ENCODE results near the gene WDR31.
"Not testable (repeated sequence)": the region's sequence is repeated elsewhere in the genome, so short reads cannot be mapped to it uniquely, and the experiment has no call there.

Gene WDR31

DNA sequence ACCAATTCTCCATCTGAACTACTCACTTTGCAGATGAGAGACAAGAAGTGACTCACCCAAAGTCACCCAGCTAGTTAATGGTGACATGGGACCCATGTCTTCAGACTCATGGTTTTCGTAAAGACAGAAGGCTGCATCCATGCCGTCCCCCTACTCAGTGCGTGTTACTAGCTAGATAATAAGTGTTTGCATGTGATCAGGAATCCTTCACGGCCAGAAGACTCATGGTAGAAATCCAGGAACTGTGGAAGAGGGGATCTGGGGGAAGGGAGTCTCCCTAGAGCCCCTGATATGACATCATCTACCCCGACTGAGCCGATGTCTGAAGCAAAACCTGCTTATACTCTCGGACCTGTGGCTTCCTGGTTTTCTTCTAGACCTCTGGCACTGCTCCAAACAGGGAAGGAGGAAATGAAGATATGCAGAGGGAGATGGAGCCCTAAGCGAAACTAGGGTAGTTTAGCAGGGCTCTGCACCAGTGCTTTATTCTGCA lies 40.2 kb downstream of the WDR31 start:
- DNase-seq = peak; percentile 68 to 87 (median 86)
- Histone ChIP-seq H3K9me3 (ENCODE audit: control extremely low read depth in 1 of 5, control insufficient read depth in 4 of 5, insufficient read depth in 2 of 5, low read depth in 1 of 5, low read length in 4 of 5) (no peaks in the 10 kb centered on the region), H3K4me1 (ENCODE audit: control extremely low read depth in 1 of 4, control insufficient read depth in 4 of 4, insufficient read depth in 4 of 4, low read length in 3 of 4) (peaks cover 0 to 9% (median 8%) of the 10 kb centered on the region in 4 experiments), H3K36me3 (ENCODE audit: control insufficient read depth in 4 of 4, insufficient read depth in 4 of 4, low read length in 3 of 4) (no peaks in the 10 kb centered on the region), H3K27me3 (replicated peaks in 2 of 5; ENCODE audit: control insufficient read depth in 4 of 5, insufficient read depth in 5 of 5, low read length in 4 of 5) (no peaks in the 10 kb centered on the region), H3K27ac (ENCODE audit: insufficient read depth in 1 of 2, low read depth in 1 of 2, low read length in 2 of 2, poor library complexity in 1 of 2, severe bottlenecking in 2 of 2) (no peak overlapping the region), H3K4me3 (ENCODE audit: control insufficient read depth in 1 of 7, extremely low read depth in 1 of 7, insufficient read depth in 4 of 7, low read depth in 2 of 7, low read length in 6 of 7) (peak overlapping the region in 3 of 7 experiments; percentile 40 to 51 (median 42))
- WGBS (ENCODE audit: insufficient coverage) = 50% methylated on average over 6 of the region's 8 CpGs
- ChIA-PET POLR2A (no interaction called here), CTCF (interaction anchor here (0.9 to 1.9 kb wide), 5 partner anchors 8 to 102 kb away, joined by 3 to 5 read pairs (median 5); partner anchors contain the start of gene ALAD)

DNA sequence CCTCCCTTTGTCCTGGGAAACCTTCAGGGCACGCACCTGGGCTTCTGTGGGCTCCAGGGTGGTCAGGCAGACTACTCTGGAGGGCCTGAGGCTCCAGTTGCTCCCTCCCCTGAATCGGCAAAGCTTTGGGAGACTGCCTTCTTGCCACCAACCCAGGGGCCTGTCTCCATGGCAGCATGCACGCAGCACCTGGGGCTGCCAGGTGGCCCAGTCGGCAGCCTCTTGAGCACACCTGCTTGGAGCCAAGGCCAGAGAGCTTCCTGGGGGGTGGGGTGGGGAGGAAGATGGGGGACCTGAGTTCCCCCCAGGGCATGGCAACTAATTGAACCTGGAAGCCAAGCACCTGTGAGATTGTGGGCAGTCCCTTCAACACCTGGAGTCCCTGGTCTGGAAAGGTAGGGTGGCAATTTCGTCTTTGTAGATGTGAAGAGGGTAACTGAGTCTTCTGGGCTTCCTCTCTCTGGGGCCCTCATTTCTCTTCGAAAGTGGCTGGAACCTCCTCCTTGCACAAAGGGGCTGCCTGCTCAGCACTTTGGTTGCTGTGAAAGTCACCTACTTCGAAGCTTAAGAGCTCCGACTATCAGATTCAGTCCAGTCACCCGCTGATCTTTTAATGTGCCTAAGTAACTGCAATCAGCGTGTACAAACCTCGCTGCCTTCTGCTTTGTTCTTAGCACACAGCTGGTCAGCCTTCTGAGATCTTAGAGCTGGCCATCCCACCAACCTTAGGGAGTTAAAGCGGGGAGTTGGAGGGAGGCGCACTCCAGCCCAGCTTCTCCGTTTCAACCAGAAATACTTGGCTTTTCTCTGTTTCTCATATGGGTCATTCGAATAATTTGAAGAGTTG lies 40.9 kb downstream of the WDR31 start:
- no peak overlapping the region for H3K27ac ChIP-seq (ENCODE audit: insufficient read depth in 1 of 2, low read depth in 1 of 2, low read length in 2 of 2, poor library complexity in 1 of 2, severe bottlenecking in 2 of 2)
- WGBS (ENCODE audit: insufficient coverage) = over 99% methylated on average over 13 of the region's 15 CpGs
- CTCF ChIA-PET = interaction anchor here (0.6 to 1.9 kb wide), 6 partner anchors 8 to 102 kb away, joined by 3 to 5 read pairs (median 4); partner anchors contain the start of gene ALAD

DNA sequence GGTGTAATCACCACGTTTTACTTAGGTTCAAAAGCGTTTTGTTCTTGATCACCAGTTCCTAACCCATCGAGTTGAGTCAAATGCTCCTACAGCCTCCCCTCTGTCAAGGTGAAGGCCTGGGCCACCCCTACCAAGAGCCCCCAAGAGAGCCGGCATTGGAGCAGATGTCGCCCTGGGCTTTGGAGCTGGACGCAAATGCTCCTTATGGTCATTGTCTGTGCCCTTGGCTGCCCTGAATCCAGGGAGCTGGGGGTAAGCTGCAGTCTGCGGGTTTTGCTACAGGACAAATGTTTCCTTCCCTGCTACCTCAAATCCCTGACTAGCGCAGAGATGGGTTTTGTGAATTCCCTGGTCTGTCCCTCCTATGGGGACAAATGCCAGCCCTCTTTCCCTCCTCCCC lies 41.8 kb downstream of the WDR31 start:
- ChIA-PET CTCF (interaction anchor here (1.3 to 1.9 kb wide), 2 partner anchors 12 to 103 kb away, joined by 5 read pairs; partner anchors contain the start of gene ALAD), POLR2A (no interaction called here)
- DNase-seq = no peak
- Histone ChIP-seq H3K4me1 (ENCODE audit: control extremely low read depth in 1 of 4, control insufficient read depth in 4 of 4, insufficient read depth in 4 of 4, low read length in 3 of 4) (peaks cover 0 to 9% (median 8%) of the 10 kb centered on the region in 4 experiments), H3K9me3 (ENCODE audit: control extremely low read depth in 1 of 5, control insufficient read depth in 4 of 5, insufficient read depth in 2 of 5, low read depth in 1 of 5, low read length in 4 of 5) (no peaks in the 10 kb centered on the region), H3K4me3 (ENCODE audit: control insufficient read depth in 1 of 7, extremely low read depth in 1 of 7, insufficient read depth in 4 of 7, low read depth in 2 of 7, low read length in 6 of 7) (no peak overlapping the region), H3K27ac (ENCODE audit: insufficient read depth in 1 of 2, low read depth in 1 of 2, low read length in 2 of 2, poor library complexity in 1 of 2, severe bottlenecking in 2 of 2) (no peak overlapping the region), H3K36me3 (ENCODE audit: control insufficient read depth in 4 of 4, insufficient read depth in 4 of 4, low read length in 3 of 4) (peaks cover 3 to 9% (median 5%) of the 10 kb centered on the region in 4 experiments), H3K27me3 (replicated peaks in 2 of 5; ENCODE audit: control insufficient read depth in 4 of 5, insufficient read depth in 5 of 5, low read length in 4 of 5) (no peaks in the 10 kb centered on the region)
- WGBS (ENCODE audit: insufficient coverage) = 98% methylated on average over 8 of the region's 8 CpGs

More for the DNA sequence above, 40.9 kb downstream of the WDR31 start:
- POLR2A ChIA-PET = no interaction called here
- H3K36me3 ChIP-seq (ENCODE audit: control insufficient read depth in 4 of 4, insufficient read depth in 4 of 4, low read length in 3 of 4) = peaks cover 0 to 2% (median 1%) of the 10 kb centered on the region in 4 experiments
- peaks cover 0 to 9% (median 8%) of the 10 kb centered on the region in 4 experiments for H3K4me1 ChIP-seq (ENCODE audit: control extremely low read depth in 1 of 4, control insufficient read depth in 4 of 4, insufficient read depth in 4 of 4, low read length in 3 of 4)
- H3K4me3 ChIP-seq (ENCODE audit: control insufficient read depth in 1 of 7, extremely low read depth in 1 of 7, insufficient read depth in 4 of 7, low read depth in 2 of 7, low read length in 6 of 7) = no peak overlapping the region
- no peaks in the 10 kb centered on the region for H3K27me3 ChIP-seq (replicated peaks in 2 of 5; ENCODE audit: control insufficient read depth in 4 of 5, insufficient read depth in 5 of 5, low read length in 4 of 5)
- H3K9me3 ChIP-seq (ENCODE audit: control extremely low read depth in 1 of 5, control insufficient read depth in 4 of 5, insufficient read depth in 2 of 5, low read depth in 1 of 5, low read length in 4 of 5) = no peaks in the 10 kb centered on the region
- no peak for DNase-seq

GRCh38 chr9:113296796-113297558 lies 43.1 kb downstream of the WDR31 start:
- Histone ChIP-seq H3K4me1 (ENCODE audit: control extremely low read depth in 1 of 4, control insufficient read depth in 4 of 4, insufficient read depth in 4 of 4, low read length in 3 of 4) (peaks cover 0 to 9% (median 8%) of the 10 kb centered on the region in 4 experiments), H3K4me3 (ENCODE audit: control insufficient read depth in 1 of 7, extremely low read depth in 1 of 7, insufficient read depth in 4 of 7, low read depth in 2 of 7, low read length in 6 of 7) (no peak overlapping the region), H3K27me3 (replicated peaks in 2 of 5; ENCODE audit: control insufficient read depth in 4 of 5, insufficient read depth in 5 of 5, low read length in 4 of 5) (no peaks in the 10 kb centered on the region), H3K36me3 (ENCODE audit: control insufficient read depth in 4 of 4, insufficient read depth in 4 of 4, low read length in 3 of 4) (peaks cover 9 to 21% (median 14%) of the 10 kb centered on the region in 4 experiments), H3K27ac (ENCODE audit: insufficient read depth in 1 of 2, low read depth in 1 of 2, low read length in 2 of 2, poor library complexity in 1 of 2, severe bottlenecking in 2 of 2) (no peak overlapping the region), H3K9me3 (ENCODE audit: control extremely low read depth in 1 of 5, control insufficient read depth in 4 of 5, insufficient read depth in 2 of 5, low read depth in 1 of 5, low read length in 4 of 5) (no peaks in the 10 kb centered on the region)
- ChIA-PET CTCF (interaction anchor here (0.6 to 1.3 kb wide), 2 partner anchors 11 to 13 kb away, joined by 3 read pairs; no protein-coding TSS in a partner anchor), POLR2A (interaction anchor here (0.6 to 0.7 kb wide), 3 partner anchors 21 to 288 kb away, joined by 3 to 4 read pairs (median 3); no protein-coding TSS in a partner anchor)
- DNase-seq = no peak
- WGBS (ENCODE audit: insufficient coverage) = 90% methylated on average over 6 of the region's 9 CpGs

DNA sequence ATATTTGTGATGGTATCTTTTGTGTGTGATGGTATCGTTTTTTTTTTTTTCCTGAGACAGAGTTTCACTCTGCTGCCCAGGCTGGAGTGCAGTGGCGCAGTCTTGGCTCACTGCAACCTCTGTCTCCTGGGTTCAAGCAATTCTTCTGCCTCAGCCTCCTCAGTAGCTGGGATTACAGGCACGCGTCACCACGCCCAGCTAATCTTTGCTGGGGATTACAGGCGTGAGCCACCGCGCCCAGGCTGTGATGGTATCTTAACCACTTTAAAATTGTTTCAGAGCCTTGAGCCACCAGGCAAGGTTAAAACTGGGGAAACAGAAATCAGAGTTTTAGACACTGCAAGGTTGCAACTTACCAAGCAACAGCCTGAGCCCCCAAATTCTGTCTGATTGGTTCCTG lies 43.8 kb downstream of the WDR31 start:
- H3K36me3 ChIP-seq (ENCODE audit: control insufficient read depth in 4 of 4, insufficient read depth in 4 of 4, low read length in 3 of 4) = peaks cover 11 to 28% (median 20%) of the 10 kb centered on the region in 4 experiments
- H3K27me3 ChIP-seq (replicated peaks in 2 of 5; ENCODE audit: control insufficient read depth in 4 of 5, insufficient read depth in 5 of 5, low read length in 4 of 5); H3K4me3 ChIP-seq (ENCODE audit: control insufficient read depth in 1 of 7, extremely low read depth in 1 of 7, insufficient read depth in 4 of 7, low read depth in 2 of 7, low read length in 6 of 7); H3K27ac ChIP-seq (ENCODE audit: insufficient read depth in 1 of 2, low read depth in 1 of 2, low read length in 2 of 2, poor library complexity in 1 of 2, severe bottlenecking in 2 of 2); H3K4me1 ChIP-seq (ENCODE audit: control extremely low read depth in 1 of 4, control insufficient read depth in 4 of 4, insufficient read depth in 4 of 4, low read length in 3 of 4); H3K9me3 ChIP-seq (ENCODE audit: control extremely low read depth in 1 of 5, control insufficient read depth in 4 of 5, insufficient read depth in 2 of 5, low read depth in 1 of 5, low read length in 4 of 5); DNase-seq; POLR2A ChIA-PET: not testable (repeated sequence)
- 96% methylated on average over 7 of the region's 8 CpGs for WGBS (ENCODE audit: insufficient coverage)
- CTCF ChIA-PET = interaction anchor here (1.3 kb wide), 1 partner anchor 14 kb away, joined by 3 read pairs; no protein-coding TSS in a partner anchor

DNA sequence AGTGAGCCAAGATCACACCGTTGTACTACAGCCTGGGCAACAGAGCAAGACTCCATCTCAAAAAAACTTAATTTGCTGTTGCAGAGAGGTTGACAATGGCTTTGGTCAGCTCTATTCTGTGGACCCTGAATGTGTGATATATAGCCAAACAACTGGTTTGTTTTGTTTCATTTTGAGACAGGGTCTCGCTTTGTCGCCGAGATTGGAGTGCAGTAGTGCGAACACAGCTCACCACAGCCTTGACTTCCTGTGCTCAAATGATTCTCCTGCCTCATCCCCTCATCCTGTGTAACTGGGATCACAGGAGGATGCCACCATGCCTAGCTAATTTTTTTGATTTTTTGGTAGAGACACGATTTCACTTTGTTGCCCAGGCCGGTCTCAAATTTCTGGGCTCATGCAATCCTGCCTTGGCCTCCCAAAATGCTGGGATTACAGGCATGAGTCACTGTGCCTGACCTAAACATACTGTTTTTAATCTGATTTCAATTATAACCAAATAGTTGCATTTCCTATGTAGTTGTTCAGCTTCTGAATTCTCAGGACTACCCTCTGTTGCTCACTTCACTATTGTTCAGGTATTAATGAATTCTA lies 46.7 kb downstream of the WDR31 start:
- Histone ChIP-seq H3K4me1 (ENCODE audit: control extremely low read depth in 1 of 4, control insufficient read depth in 4 of 4, insufficient read depth in 4 of 4, low read length in 3 of 4) (peaks cover 0 to 2% (median under 1%) of the 10 kb centered on the region in 4 experiments), H3K9me3 (ENCODE audit: control extremely low read depth in 1 of 5, control insufficient read depth in 4 of 5, insufficient read depth in 2 of 5, low read depth in 1 of 5, low read length in 4 of 5) (no peaks in the 10 kb centered on the region), H3K36me3 (ENCODE audit: control insufficient read depth in 4 of 4, insufficient read depth in 4 of 4, low read length in 3 of 4) (peaks cover 21 to 56% (median 38%) of the 10 kb centered on the region in 4 experiments), H3K27me3 (replicated peaks in 2 of 5; ENCODE audit: control insufficient read depth in 4 of 5, insufficient read depth in 5 of 5, low read length in 4 of 5) (no peaks in the 10 kb centered on the region), H3K4me3 (ENCODE audit: control insufficient read depth in 1 of 7, extremely low read depth in 1 of 7, insufficient read depth in 4 of 7, low read depth in 2 of 7, low read length in 6 of 7) (no peak overlapping the region), H3K27ac (ENCODE audit: insufficient read depth in 1 of 2, low read depth in 1 of 2, low read length in 2 of 2, poor library complexity in 1 of 2, severe bottlenecking in 2 of 2) (no peak overlapping the region)
- ChIA-PET CTCF (no interaction called here), POLR2A (no interaction called here)
- DNase-seq = no peak
- WGBS (ENCODE audit: insufficient coverage) = 93% methylated on average over 7 of the region's 7 CpGs

Measured in common myeloid progenitor, CD34-positive (primary cell).